Measurements from ENCODE around the gene CCDC182. TPM values are rescaled to one million over a fixed set of nuclear protein-coding genes. Genes with fewer than 3 reads are reported as not detected.

CCDC182 gene
- total RNA-seq, 1 donor from 2014 or later: not detected

GRCh38 chr17:57720386-57721035, 24.6 kb downstream of the CCDC182 start:
- Mint-ChIP-seq H3K27ac (no peak overlapping the region), H3K9me3 (no peaks in the 10 kb centered on the region), H3K4me3 (no peak overlapping the region), H3K36me3 (ENCODE audit: low read depth) (no peaks in the 10 kb centered on the region), H3K4me1 (ENCODE audit: low read depth) (no peaks in the 10 kb centered on the region), H3K27me3 (ENCODE audit: insufficient read depth) (peaks cover 14% of the 10 kb centered on the region)
- DNase-seq (ENCODE audit: low spot score): no peak
- intact Hi-C loops (cut with micrococcal nuclease): no loop called here

GRCh38 chr17:57718878-57719277, 26.2 kb downstream of the CCDC182 start:
- H3K4me3 Mint-ChIP-seq: no peak overlapping the region
- no peaks in the 10 kb centered on the region for H3K4me1 Mint-ChIP-seq (ENCODE audit: low read depth)
- intact Hi-C loops (cut with micrococcal nuclease): no loop called here
- peaks cover 14% of the 10 kb centered on the region for H3K27me3 Mint-ChIP-seq (ENCODE audit: insufficient read depth)
- H3K9me3 Mint-ChIP-seq: no peaks in the 10 kb centered on the region
- H3K36me3 Mint-ChIP-seq (ENCODE audit: low read depth): no peaks in the 10 kb centered on the region
- H3K27ac Mint-ChIP-seq: no peak overlapping the region
- no peak for DNase-seq (ENCODE audit: low spot score)

- Mint-ChIP-seq H3K27ac (no peak overlapping the region), H3K27me3 (ENCODE audit: insufficient read depth) (peaks cover 22% of the 10 kb centered on the region), H3K36me3 (ENCODE audit: low read depth) (no peaks in the 10 kb centered on the region), H3K4me1 (ENCODE audit: low read depth) (no peaks in the 10 kb centered on the region), H3K9me3 (no peaks in the 10 kb centered on the region), H3K4me3 (no peak overlapping the region)
- DNase-seq (ENCODE audit: low spot score): no peak
- intact Hi-C loops (cut with micrococcal nuclease): no loop called here
Measured at GRCh38 chr17:57715981-57716380, 29.1 kb downstream of the CCDC182 start.

- Mint-ChIP-seq H3K27me3 (ENCODE audit: insufficient read depth) (peaks cover 22% of the 10 kb centered on the region), H3K36me3 (ENCODE audit: low read depth) (no peaks in the 10 kb centered on the region), H3K9me3 (peaks cover 5% of the 10 kb centered on the region), H3K4me3 (no peak overlapping the region), H3K4me1 (ENCODE audit: low read depth) (no peaks in the 10 kb centered on the region), H3K27ac (no peak overlapping the region)
- DNase-seq (ENCODE audit: low spot score): no peak
- intact Hi-C loops (cut with micrococcal nuclease): no loop called here
Measured at GRCh38 chr17:57714665-57715180, 30.4 kb downstream of the CCDC182 start.

- intact Hi-C loops (cut with micrococcal nuclease): no loop called here
- no peak for DNase-seq (ENCODE audit: low spot score)
- Mint-ChIP-seq H3K4me3 (no peak overlapping the region), H3K36me3 (ENCODE audit: low read depth) (no peaks in the 10 kb centered on the region), H3K27me3 (ENCODE audit: insufficient read depth) (peaks cover 20% of the 10 kb centered on the region), H3K4me1 (ENCODE audit: low read depth) (no peaks in the 10 kb centered on the region), H3K9me3 (peaks cover 5% of the 10 kb centered on the region), H3K27ac (no peak overlapping the region)
Measured at GRCh38 chr17:57713140-57713539, 32.0 kb downstream of the CCDC182 start.

- Mint-ChIP-seq H3K36me3 (ENCODE audit: low read depth) (no peaks in the 10 kb centered on the region), H3K27ac (no peak overlapping the region), H3K4me1 (ENCODE audit: low read depth) (no peaks in the 10 kb centered on the region), H3K4me3 (no peak overlapping the region), H3K27me3 (ENCODE audit: insufficient read depth) (peaks cover 17% of the 10 kb centered on the region), H3K9me3 (peaks cover 5% of the 10 kb centered on the region)
- DNase-seq (ENCODE audit: low spot score): no peak
- intact Hi-C loops (cut with micrococcal nuclease): no loop called here
Measured at GRCh38 chr17:57708410-57708809, 36.7 kb downstream of the CCDC182 start.

GRCh38 chr17:57707892-57708291, 37.2 kb downstream of the CCDC182 start:
- H3K9me3 Mint-ChIP-seq: peaks cover 5% of the 10 kb centered on the region
- intact Hi-C loops (cut with micrococcal nuclease): no loop called here
- H3K36me3 Mint-ChIP-seq (ENCODE audit: low read depth): no peaks in the 10 kb centered on the region
- DNase-seq (ENCODE audit: low spot score): no peak
- peaks cover 12% of the 10 kb centered on the region for H3K27me3 Mint-ChIP-seq (ENCODE audit: insufficient read depth)
- H3K4me3 Mint-ChIP-seq: no peak overlapping the region
- no peaks in the 10 kb centered on the region for H3K4me1 Mint-ChIP-seq (ENCODE audit: low read depth)
- H3K27ac Mint-ChIP-seq: no peak overlapping the region

- Mint-ChIP-seq H3K4me3 (no peak overlapping the region), H3K4me1 (ENCODE audit: low read depth) (no peaks in the 10 kb centered on the region), H3K9me3 (peaks cover 5% of the 10 kb centered on the region), H3K36me3 (ENCODE audit: low read depth) (no peaks in the 10 kb centered on the region), H3K27me3 (ENCODE audit: insufficient read depth) (peaks cover 8% of the 10 kb centered on the region), H3K27ac (no peak overlapping the region)
- intact Hi-C loops (cut with micrococcal nuclease): no loop called here
- DNase-seq (ENCODE audit: low spot score): no peak
Measured at GRCh38 chr17:57706761-57707160, 38.3 kb downstream of the CCDC182 start.

- DNase-seq (ENCODE audit: low spot score): no peak
- Mint-ChIP-seq H3K4me3 (no peak overlapping the region), H3K27ac (no peak overlapping the region), H3K27me3 (ENCODE audit: insufficient read depth) (peaks cover 6% of the 10 kb centered on the region), H3K36me3 (ENCODE audit: low read depth) (no peaks in the 10 kb centered on the region), H3K4me1 (ENCODE audit: low read depth) (no peaks in the 10 kb centered on the region), H3K9me3 (peaks cover 5% of the 10 kb centered on the region)
- intact Hi-C loops (cut with micrococcal nuclease): no loop called here
Measured at GRCh38 chr17:57705921-57706695, 39.0 kb downstream of the CCDC182 start.

GRCh38 chr17:57704448-57704847, 40.7 kb downstream of the CCDC182 start:
- intact Hi-C loops (cut with micrococcal nuclease): no loop called here
- no peak for DNase-seq (ENCODE audit: low spot score)
- Mint-ChIP-seq H3K9me3 (no peaks in the 10 kb centered on the region), H3K4me1 (ENCODE audit: low read depth) (no peaks in the 10 kb centered on the region), H3K27ac (no peak overlapping the region), H3K36me3 (ENCODE audit: low read depth) (no peaks in the 10 kb centered on the region), H3K27me3 (ENCODE audit: insufficient read depth) (peaks cover 9% of the 10 kb centered on the region), H3K4me3 (no peak overlapping the region)

GRCh38 chr17:57703273-57703672, 41.8 kb downstream of the CCDC182 start:
- no peaks in the 10 kb centered on the region for H3K9me3 Mint-ChIP-seq
- H3K27ac Mint-ChIP-seq: no peak overlapping the region
- no peaks in the 10 kb centered on the region for H3K36me3 Mint-ChIP-seq (ENCODE audit: low read depth)
- no peak overlapping the region for H3K4me3 Mint-ChIP-seq
- DNase-seq (ENCODE audit: low spot score): no peak
- H3K4me1 Mint-ChIP-seq (ENCODE audit: low read depth): no peaks in the 10 kb centered on the region
- peaks cover 9% of the 10 kb centered on the region for H3K27me3 Mint-ChIP-seq (ENCODE audit: insufficient read depth)
- intact Hi-C loops (cut with micrococcal nuclease): no loop called here

GRCh38 chr17:57701124-57701523, 44.0 kb downstream of the CCDC182 start:
- Mint-ChIP-seq H3K27ac (no peak overlapping the region), H3K36me3 (ENCODE audit: low read depth) (no peaks in the 10 kb centered on the region), H3K4me3 (no peak overlapping the region), H3K9me3 (no peaks in the 10 kb centered on the region), H3K27me3 (ENCODE audit: insufficient read depth) (peaks cover 5% of the 10 kb centered on the region), H3K4me1 (ENCODE audit: low read depth) (no peaks in the 10 kb centered on the region)
- intact Hi-C loops (cut with micrococcal nuclease): no loop called here
- DNase-seq (ENCODE audit: low spot score): no peak

- Mint-ChIP-seq H3K27me3 (ENCODE audit: insufficient read depth) (peaks cover 2% of the 10 kb centered on the region), H3K4me1 (ENCODE audit: low read depth) (no peaks in the 10 kb centered on the region), H3K36me3 (ENCODE audit: low read depth) (no peaks in the 10 kb centered on the region), H3K27ac (no peak overlapping the region), H3K9me3 (peaks cover 10% of the 10 kb centered on the region), H3K4me3 (no peak overlapping the region)
- intact Hi-C loops (cut with micrococcal nuclease): no loop called here
- DNase-seq (ENCODE audit: low spot score): no peak
Measured at GRCh38 chr17:57699751-57700219, 45.3 kb downstream of the CCDC182 start.
